WI38 (cell line): ENCODE measurements around the gene KIAA0930.

ENCODE experiments used
- H3K4me3 ChIP-seq: 2 replicates; pipeline ENCODE4 v1.5.1; 2011; ENCODE audit warnings: low read depth, mild to moderate bottlenecking, control low read depth, low read length
- CTCF ChIP-seq: IDR thresholded peaks from 2 replicates; pipeline ENCODE4 v1.5.1; 2012; ENCODE audit warnings: low read depth, mild to moderate bottlenecking, control low read depth, low read length

Gene KIAA0930

DNA sequence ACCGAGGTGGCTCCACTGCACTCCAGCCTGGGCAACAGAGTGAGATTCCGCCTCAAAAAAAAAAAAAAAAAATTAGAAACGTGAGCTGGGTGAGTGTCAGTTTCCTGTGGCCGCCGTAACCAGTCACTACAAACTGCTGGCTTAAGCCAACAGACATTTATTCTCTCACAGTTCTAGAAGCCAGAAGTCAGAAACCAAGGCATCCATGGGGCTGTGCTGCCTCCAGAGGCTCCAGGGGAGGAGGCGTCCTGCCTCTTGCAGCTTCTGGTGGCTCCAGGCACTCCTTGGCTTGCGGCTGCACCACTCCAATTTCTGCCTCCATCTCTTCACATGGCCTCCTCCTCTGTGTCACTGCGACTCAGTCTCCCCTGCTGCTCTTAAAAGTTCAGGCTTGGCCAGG, 11.1 kb upstream of the KIAA0930 start:
- no peak overlapping the region for H3K4me3 ChIP-seq
- no peak for TF ChIP-seq CTCF

- H3K4me3 ChIP-seq: no peak overlapping the region
- TF ChIP-seq CTCF: no peak
Observed at GRCh38 chr22:45248832-45249561, 8.3 kb upstream of the KIAA0930 start.

GRCh38 chr22:45246060-45246985, 5.6 kb upstream of the KIAA0930 start:
- TF ChIP-seq CTCF: no peak
- H3K4me3 ChIP-seq: no peak overlapping the region

- TF ChIP-seq CTCF: no peak
Observed at GRCh38 chr22:45244916-45245315, 4.2 kb upstream of the KIAA0930 start.

DNA sequence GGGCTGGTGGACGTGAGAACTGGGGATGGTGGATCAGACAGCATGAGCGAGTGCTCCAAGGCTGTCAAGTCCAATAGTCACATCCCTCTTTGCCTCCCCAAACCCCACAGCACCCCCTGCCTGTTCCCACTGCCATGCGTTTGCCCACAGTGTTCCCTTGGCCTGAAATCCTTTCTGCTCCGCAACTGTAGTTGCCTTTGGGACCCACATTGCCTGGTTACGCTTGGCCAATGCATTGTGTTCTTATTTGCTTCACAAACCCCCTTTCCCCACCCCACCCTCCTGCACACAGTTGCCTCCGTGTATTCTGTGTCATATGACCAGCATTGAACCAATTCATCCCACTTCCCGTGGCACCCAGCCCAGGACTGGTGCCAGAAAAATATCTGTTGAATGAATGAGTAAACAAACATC, 2.1 kb upstream of the KIAA0930 start:
- no peak for TF ChIP-seq CTCF
- H3K4me3 ChIP-seq: no peak overlapping the region

More at GRCh38 chr22:45244916-45245315, 4.2 kb upstream of the KIAA0930 start:
- no peak overlapping the region for H3K4me3 ChIP-seq

DNA sequence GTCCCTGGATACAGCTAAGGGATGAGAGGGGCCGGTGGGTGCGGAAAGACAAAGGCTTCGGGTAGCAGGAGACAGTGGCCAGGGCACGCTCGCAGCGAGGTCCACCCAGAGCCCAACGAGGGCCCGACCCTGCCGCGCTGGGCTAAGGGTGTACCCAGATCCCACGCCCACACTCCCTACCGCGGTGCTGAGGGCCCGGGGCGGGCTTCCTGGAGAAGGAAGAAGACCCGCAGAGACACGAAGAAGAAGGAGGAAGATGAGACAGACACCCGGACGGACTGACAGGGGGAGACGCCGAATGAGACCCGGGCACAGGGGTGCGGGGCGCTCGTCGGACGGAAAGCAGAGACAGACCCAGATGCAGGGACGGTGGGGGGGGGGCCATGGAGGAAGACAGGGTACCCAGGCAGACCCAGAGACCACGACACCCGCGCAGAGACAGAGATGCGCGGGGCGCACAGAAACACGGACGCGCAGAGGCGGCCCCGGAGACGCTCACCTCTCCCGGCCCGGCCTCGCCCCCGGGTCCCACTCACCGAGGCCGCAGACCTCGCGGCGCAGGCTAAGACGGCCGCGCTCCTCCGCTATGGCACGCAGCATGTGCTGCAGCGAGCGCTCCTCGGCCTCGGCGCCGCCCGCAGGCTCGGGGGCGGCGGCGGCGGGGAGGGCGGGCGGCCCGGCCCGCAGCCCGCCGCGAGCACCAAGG, 437 bp downstream of the KIAA0930 start:
- H3K4me3 ChIP-seq: peak overlapping the region; percentile 75
- no peak for TF ChIP-seq CTCF
